ENCODE data around the gene PROM2.

The PROM2 gene

DNA sequence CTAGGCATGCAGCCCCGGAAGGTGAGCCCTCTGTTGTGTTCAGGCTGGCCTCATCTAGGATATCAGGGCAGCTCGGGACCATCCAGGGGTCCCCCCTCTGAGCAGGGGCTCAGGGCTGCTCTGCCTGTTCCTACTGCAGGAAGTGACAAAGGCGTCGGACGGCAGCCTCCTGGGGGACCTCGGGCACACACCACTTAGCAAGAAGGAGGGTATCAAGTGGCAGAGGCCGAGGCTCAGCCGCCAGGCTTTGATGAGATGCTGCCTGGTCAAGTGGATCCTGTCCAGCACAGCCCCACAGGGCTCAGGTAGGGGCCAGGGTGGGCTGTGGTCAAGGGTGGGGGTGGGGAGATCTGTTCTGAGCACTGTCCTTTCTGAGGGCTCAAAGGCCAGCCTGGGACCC, 36.0 kb downstream of the PROM2 start:
- DNase-seq, result peak in 1 of 3 experiments; percentile 5

DNA sequence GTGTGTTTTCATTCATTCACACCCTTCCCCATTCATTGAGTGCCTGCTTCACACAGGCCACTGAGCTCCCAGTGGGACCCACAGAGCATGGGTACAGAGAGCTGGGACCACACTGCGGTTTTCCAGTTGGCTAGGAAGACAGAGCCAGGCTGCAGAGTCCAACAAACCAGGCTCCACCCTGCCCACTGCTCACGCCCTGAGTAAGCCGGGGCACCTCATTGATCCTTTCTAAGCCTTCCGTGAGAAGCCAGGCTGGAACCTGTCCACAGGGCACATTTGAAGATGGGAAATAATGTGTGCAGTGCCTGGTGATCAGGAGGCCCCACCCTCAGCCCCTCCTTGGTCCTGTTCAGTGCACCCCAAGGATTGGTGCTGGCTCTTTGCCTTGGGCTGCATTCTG, 36.4 kb downstream of the PROM2 start:
- DNase-seq, result no peak

DNA sequence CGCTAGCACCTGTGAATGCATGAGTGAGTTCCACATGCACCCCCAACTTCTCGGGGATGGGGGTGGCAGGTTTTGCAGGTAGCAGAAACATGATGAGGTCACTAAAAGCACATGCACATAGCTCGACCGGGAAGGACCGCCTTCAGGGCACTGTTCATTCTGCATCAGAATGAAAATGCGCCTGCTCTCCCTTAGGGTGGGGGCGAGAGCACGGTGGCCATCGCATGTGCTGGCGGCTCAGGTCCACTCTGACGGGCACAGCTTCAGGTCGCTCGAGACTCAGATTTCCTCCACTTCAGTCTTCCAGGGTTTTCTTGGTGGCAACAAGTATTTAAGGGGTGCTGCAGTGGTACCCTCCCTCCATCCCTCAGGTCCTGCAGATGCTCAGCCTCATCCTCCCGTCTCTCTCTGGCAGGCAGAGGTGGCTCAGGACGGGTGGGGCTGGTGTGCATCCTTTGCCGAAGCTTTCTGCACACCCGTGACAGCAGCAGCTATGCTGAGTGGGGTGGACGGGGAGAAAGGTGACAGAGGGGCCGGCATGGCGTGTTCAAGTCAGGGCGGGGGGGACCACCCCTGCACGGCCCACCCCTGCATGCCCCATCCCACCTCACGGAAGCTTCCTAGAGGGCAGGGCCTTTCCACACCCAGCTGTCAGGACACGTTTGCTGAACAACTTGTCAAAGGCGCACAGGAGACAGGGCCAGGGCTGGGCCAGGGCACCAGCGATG, 37.7 kb downstream of the PROM2 start:
- no peak for DNase-seq

DNA sequence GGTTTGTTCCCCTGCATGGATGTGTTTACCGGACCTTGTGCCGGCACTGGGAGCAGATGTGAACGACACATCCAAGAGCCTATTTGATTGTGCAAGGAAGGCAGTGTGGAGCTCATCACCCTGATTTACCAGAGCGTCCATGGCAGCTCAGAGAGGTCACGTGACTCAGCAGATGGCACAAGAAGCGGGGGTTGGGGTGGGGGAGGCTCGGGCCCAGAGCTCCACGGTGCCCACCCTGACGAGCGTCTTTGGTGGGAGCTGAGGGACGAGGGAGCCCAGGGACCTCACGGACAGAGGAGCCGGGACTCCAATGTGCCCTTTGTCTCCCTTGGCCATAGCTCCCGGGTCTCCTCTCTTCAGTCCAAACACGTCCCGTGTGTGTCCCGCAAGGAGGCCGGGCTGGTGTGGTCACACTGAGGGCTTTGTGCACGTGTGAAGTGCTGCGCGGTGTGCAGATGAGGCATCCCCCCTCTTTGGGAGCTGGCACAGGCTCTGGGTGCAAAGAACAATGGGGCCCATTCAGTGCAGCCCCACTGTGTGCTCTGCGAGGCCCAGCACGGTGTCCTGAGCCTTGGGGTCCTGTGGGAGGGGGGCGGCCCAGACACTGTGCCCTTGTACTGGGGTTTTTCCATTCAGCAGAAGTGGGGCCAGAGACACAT, 38.4 kb downstream of the PROM2 start:
- DNase-seq, result no peak

DNA sequence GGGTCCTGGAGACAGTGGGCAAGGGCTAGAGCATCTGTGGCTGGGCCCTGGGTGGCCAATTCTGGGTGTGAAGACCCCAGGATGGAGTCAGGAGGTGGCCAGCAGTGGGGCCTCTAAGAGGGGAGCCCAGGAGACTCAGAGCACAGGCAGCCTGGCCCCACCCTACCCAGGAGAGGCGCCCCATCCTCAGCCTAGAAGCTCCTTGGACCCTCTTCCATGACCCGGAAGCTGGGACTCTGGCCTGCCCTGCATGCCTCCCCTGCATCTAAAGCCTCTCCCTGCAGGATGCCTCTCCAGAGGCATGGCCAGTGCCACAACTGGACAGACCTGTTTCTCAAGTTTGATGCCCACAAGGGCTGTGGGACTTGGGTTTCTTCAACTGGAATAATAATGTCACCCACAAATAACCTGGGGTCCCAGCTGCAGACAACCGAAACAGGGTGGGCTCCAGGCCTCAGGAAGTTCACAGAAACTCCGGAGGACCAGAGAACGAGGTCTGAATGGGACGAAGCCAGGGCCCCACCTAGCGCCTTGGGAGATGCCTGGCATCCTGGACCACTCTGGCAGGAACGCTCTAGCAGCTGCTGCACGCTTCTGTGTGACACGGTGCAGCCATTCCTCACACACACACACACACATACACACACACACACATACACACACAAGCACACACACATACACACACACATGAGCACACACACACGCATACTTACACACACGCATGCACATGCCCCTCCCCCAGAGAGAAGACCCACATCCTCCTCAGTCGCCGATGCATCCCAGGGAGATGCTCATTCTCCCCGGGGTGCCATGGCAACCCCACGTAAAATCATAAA, 39.3 kb downstream of the PROM2 start:
- DNase-seq, result peak in 1 of 3 experiments; percentile 22

DNA sequence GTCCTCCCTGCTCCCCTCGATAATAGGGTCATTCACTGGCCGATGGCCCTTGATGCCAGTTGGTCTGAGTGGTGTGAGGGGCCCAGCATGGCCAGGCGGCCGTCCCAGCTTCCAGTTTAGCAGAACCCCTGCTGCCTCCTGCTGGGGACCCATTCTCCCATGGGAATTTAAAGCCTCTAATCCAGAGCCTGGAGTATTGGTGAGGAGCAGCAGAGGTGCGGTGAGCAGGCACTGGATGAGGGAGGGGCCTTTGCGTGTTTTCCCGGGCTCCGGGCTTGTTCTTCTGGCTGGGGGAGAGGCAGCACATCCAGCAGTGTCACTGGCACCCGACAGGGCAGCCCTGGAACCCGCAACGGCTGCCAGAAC, 40.3 kb downstream of the PROM2 start:
- DNase-seq, result no peak

DNA sequence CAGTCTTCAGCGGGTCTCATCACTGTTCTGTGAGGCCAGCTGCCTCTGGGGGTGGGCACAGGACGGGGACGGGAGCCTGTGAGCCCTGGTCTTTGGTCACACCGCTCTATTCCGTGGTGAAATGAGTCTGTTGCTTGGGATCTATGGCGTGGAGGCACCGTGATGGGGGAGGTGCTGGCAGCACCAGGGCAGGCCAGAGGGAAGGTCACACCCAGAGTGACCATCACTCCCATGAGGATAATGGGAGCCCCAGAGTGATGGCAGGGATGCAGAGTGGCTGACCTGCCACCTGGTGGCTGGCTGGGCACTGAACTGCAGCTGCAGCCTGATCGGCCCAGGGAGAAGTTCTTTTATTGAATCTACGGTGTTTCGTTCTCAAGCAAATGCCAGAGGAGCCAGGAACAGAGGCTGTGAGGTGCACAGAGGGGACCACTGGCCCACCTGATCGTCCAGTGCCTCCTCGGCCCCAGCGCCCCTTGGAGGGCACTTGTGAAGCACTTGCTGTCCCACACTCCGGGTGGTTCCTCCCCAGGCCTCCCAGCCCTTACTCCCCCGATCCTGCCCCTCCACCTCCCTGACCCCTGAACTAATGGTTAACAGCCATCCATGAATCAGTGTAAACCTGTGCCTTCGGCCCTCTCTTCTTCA, 40.8 kb downstream of the PROM2 start:
- DNase-seq, result peak in 2 of 3 experiments; percentile 17 to 57

DNA sequence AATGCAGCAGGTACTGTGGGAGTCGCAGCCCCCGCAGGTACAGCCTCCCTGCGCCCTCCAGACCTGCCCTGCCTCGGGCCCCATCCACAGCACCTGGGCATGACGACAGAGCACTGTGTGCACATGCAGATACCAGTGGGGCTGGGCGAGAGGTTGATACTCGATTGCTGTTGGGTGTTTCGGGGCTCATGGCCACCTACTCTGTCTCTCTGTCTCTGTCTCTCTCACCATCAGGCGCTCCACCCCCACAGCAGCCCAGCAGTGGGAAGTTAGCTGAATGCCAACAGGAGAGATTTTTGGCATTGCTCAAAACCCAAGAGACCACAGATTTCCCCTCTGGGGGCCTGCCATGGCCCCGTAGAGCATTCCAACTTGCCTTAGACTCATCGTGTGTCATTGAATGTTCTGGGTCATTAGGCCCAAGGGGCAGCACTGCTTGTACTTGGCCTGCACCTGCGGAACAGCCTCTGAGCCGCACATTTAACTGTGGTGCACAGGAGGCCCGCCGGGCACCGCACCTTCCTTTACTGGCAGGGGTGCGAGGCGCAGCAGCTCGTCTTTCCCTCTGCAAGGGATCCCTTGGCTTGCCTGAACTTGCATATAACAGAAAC, 41.7 kb downstream of the PROM2 start:
- DNase-seq, result no peak

DNA sequence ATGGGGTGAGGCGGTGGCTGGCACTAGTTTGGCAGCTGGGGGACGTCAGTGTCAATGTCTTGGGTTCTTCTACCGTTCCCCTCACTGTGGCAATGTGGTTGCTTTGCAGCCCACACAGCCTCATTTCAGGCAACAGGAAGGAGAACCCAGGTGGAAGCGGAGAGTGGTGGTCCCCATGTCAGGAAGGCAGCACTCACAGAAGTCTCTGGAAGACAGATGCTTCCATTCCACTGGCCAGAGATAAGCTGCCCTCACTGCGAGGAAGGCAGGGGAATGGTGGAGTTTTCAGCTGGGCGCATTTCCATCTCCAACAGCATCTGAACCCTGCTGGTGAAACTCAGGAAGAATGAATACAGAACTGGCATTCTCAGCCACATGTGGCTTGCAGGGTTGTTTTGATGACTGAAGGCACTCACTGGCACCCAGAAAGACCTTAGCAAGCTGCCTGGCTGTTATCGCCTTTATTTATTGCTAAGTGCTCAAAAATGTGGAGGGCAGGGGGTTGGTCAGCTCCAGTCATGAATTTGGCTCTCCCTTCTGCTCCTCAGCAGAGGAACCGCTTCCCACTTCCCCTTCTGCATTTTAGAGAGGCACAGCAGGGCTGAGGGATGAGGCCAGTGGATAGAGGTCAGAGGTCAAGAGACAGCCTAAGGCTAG, 42.3 kb downstream of the PROM2 start:
- DNase-seq, result no peak

DNA sequence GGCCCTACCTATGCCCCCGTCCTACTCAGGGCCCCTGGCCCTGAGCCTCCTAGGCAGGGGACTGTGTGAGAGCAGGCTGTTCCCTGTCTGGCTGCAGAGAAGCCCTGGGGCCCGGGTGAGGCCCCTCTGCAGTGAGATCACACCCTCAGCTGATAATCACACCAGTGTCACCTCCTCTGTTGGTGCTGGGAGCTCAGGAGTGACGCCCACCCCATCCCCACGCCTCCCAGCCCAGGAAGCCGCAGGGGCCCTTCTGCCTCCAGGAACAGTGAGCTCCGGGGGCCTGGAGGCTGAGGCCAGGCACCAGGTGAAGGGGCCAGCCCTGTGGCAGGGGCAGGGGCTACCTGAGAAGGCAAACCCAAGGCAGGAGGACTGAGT, 42.9 kb downstream of the PROM2 start:
- DNase-seq, result no peak

DNA sequence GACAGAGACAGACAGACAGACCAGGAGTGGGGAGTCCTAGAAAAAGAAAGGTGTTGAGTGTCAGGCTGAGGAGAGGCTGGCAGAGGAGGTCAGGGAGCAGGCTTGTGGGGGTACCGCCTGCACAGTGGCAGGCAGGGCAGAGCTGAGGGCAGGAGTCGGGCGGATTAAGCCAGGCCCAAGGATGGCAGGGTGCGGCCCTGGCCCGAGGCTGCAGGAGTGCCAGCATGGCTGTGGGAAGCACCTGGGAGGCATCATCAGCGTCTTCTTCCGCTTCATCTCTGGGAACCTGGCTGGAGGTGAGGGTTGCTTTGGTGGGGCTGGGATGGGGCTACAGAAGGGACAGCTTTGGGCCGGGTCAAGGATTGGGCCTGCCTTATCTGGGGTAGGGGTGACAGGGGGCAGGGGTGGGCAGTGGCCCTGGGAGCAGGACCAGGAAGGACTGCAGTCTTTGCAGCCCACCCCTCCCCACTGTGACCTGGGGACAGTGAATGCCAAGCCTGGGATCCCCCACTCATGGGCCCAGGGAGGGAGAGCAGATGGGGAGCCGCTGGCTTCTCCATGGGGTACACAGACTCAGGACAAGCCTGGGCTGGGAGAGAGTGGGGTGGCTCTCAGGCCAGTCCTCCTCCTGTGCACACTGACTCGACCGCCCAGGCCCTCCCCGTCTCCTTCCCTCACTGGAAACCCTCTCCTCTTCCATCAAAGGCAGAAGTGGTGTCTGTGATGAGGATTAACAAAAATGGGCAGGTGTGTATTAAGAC, 43.6 kb downstream of the PROM2 start:
- no peak for DNase-seq

DNA sequence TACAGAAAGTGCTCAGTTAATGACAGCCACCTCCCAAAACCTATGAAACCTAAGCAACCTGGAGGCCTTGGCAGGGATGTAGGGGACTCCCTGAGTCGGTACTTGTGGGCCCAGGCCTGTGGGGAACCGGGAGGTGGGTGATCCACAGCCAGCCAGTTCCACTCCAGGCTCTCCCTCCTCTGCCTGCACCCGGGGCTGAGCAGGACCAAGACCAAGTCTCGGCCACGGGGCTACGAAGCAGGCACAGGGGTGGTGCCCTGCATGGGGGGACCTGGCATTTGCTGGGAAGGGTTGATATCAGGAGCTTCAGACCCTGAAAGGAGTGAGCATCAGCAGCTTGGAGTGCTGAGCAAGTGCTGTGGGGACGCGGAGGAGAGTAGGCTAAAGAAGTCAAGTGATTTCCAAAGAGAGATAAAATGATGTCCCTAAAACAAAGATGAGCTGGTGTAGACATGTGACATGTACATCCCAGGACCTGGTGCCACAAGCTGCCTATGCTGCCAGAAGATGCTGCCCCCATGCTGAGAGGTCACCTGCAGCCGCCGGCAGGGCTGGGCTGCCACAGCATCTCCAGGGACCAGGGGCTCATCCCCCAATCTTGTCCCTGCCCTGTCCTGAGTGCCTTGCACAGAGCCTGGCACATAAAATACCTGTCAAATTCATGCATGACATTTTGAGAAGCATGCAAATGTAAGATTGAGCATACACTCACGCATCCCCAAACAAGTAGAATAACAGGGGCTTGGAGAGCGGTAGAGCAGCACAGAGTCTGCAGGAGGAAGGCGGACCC, 44.4 kb downstream of the PROM2 start:
- DNase-seq, result no peak

DNA sequence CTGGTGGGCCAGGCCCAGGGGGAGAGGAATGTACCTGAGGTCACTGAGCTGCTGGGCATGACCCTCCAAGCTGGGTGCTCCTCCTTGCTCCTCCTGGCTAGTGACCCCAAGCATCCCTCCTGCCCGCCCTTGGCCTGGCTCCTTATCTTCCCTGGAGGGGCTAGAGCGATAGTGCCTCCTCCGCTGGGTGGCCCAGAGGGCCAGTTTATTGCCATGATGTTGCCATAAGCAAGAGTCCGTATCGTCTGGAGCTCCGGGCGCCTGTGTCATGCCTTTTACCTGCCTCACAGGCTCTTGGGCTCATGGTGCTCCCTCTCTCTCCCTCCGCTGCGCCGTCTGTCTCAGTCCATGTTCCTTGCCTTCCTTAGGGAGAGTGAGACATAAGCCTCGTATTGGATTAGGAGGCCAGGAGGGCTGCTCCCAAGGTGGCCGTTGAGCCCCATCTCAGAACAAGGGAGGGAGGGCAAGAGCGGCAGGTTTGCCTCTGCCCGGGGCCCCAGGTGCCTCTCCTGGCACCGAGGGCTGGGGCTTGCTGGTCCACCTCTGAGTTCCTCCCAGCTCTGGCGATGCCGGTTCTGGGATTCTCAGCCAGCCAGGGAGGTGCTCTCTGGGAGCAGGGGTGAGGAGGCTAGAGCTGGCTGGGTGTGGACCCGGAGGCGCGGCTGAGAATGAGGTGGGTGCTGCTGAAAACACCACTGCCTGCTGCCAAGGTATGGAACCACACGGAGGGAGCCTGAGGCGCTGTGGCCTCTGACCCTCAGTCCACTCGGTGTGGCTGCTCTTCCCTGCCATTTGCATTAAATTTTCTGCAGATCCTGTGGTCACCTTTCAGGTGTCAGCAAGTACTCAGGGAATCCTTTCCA, 45.5 kb downstream of the PROM2 start:
- DNase-seq, result no peak

DNA sequence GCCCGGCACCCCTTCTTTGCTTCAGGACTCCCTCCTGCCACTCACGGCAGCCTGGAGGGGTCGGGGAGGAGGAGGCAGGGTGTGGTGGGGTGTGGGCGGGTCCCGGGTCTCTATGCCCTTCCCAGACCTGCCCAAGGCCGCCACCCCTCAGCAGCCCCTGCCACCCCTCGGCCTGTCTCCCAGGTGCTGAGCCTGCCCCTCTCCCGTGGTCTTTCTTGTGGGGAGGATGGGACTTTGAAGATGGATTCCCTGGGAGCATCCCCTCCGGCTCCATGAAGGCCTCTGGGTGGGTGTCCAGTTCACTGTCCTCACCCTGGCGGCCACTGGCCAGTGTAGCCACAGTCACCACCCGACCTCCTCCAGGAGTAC, 46.1 kb downstream of the PROM2 start:
- DNase-seq, result no peak

DNA sequence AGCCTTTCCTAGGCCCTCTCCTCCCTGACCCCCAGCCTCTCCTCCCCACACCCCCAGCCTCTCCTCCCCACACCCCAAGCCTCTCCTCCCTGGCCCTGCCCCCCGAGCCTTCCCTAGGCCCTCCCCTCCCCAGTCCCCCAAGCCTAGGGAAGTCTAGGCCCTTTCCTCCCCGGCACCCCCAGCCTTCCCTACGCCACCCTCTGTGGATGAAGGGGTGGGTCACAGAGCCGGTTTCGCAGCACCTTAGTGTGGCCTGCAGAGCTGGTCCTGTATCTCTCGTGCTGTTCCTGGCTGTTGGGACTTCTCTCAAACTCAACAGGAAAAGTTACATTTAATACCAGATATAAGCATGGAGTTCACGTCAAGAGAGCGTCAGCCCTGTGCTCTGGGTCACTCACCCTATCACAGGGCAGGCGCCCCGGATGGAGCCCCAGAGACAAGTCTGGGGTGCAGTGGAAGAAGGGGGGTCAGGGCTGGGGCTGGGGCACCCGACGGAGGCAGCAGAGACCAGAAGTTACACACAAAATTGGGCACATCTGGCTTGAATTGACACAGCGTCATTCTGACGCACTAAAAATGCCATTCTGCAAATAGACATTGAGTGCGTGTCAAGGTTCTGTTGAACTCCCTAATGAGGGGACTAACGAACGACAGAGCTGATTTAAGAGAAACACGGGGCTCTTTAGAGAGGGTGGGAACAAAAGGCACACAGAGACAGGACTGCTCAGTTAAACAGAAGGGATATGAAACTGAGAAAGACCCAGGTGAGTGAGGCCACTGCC, 46.9 kb downstream of the PROM2 start:
- no peak for DNase-seq

DNA sequence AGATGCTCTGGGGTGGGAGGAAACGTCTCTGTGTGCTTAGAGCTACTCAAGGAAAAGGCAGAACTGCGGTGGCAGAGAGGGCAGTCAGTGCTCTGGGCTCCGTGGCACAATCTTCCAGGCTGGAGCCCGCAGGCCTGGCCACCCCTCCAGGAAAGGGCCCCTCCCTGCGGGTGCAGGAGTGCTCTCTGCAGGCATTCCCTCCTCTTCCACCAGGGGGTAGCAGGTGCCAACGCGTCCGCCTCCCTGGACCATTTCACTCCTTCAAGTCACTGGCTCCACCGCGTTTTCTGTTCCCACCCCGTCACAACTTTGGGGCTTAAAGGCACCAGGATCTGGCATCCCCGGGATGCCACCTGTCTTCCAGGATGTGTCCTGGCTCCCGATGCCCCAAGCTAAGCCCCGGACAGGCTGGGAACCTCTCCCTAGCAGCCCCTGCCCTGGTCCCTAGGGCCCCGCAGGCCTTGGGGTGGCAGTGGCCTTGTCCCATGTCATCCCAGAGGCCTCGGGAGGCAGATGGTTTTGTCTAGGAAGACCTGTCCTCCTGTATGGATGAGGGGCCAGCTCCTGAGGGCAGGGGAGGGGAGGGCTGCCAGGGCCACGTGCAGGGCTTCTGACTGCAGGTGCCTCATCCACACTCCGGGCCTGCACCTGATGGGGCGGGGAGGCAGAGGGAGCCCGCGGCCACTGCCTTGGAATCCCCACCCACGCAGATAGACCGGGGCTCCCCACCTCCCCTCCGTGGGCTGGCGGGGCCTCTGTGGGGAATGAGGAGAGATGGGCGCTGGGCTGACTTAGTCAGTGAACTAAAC, 49.3 kb downstream of the PROM2 start:
- DNase-seq, result peak; percentile 22 to 60 (median 47)

DNA sequence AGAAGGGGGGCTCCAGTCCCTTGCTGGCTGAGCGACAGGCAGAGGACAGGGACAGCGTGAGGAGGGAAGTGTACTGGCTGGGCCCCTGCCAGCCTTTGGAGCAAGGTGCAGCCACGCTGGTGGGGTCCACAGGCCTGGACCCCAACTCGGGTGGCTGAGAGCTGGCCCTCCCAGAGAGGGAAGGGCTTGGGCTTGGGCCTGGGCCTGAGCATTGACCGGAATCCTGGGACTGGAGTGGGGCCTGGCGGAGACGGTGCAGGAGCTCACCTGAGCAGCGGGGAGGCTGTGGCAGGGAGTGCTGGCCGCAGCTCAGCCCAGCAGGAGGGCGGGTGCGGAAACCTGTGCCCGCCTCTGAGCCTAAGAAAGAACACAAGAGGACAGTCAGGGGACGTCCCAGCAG, 50.8 kb downstream of the PROM2 start:
- no peak for DNase-seq
